NB4 (cell line): ENCODE measurements around the gene FMO3.

Source experiments
- DNase-seq: peaks from one replicate; pipeline ENCODE4 v3.0.0; 2010; ENCODE audit warnings: low read depth
- H3K4me3 ChIP-seq: one replicate; pipeline ENCODE4 v1.5.1; 2011; ENCODE audit warnings: mild to moderate bottlenecking, low read depth, low read length, moderate library complexity
- CTCF ChIP-seq: IDR thresholded peaks from one replicate; pipeline ENCODE4 v1.5.1; 2012; ENCODE audit warnings: low read depth, low read length
- MYC ChIP-seq: IDR thresholded peaks from 2 replicates; pipeline ENCODE4 v1.6.1; 2011; ENCODE audit warnings: low read depth, low read length
- POLR2A ChIP-seq: IDR thresholded peaks from 2 replicates; pipeline ENCODE4 v1.6.1; 2011; ENCODE audit warnings: mild to moderate bottlenecking; ENCODE audit not compliant: insufficient read length; ENCODE audit errors: extremely low read depth
- TF ChIP-seq, protein P1 (sequence below): IDR thresholded peaks from 2 replicates; pipeline ENCODE4 v1.6.1; 2011; ENCODE audit warnings: low read depth, low read length

Gene FMO3

GRCh38 chr1:171127099-171127498 lies 36.4 kb downstream of the FMO3 start:
- DNase-seq, result no peak
- no peak overlapping the region for H3K4me3 ChIP-seq
- TF ChIP-seq, protein P1, sequence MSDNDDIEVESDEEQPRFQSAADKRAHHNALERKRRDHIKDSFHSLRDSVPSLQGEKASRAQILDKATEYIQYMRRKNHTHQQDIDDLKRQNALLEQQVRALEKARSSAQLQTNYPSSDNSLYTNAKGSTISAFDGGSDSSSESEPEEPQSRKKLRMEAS, result no peak
- TF ChIP-seq POLR2A (no peak), MYC (no peak)

- no peak for DNase-seq
- TF ChIP-seq CTCF (no peak), POLR2A (no peak), MYC (no peak)
- TF ChIP-seq, protein P1, result no peak
- no peak overlapping the region for H3K4me3 ChIP-seq
Observed at GRCh38 chr1:171127501-171127900, 36.8 kb downstream of the FMO3 start.

DNA sequence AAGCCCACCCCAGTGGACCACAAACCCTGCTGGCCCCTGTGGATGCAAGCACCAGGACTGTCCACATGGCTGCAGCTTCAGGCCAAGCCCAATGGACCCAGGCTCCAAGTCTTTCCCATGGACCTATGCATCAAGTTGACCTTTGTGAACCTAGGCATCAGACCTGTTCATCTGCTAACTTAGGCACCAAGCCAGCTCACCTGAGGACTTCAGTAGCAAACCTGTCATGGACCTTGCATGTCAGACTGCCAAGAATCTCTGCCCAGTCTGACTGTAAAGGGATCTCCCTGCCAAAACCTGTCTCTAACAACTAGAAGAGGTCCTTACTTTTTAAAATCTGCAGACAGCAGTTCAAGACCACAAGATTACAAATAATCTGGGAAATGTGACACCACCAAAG lies 37.8 kb downstream of the FMO3 start:
- no peak overlapping the region for H3K4me3 ChIP-seq
- TF ChIP-seq POLR2A, result no peak
- no peak for TF ChIP-seq MYC
- TF ChIP-seq, protein P1, result no peak
- TF ChIP-seq CTCF, result no peak
- no peak for DNase-seq

- TF ChIP-seq POLR2A (no peak), MYC (no peak), CTCF (no peak)
- TF ChIP-seq, protein P1, result no peak
- no peak for DNase-seq
- no peak overlapping the region for H3K4me3 ChIP-seq
Observed at GRCh38 chr1:171134204-171134923, 43.7 kb downstream of the FMO3 start.

GRCh38 chr1:171137580-171137979 lies 46.9 kb downstream of the FMO3 start:
- peak; percentile 5 for DNase-seq
- H3K4me3 ChIP-seq, result no peak overlapping the region
- TF ChIP-seq, protein P1, result no peak
- no peak for TF ChIP-seq POLR2A
- TF ChIP-seq MYC, result no peak

- no peak for DNase-seq
- TF ChIP-seq MYC, result no peak
- TF ChIP-seq POLR2A, result no peak
- TF ChIP-seq, protein P1, result no peak
- no peak for TF ChIP-seq CTCF
- H3K4me3 ChIP-seq, result no peak overlapping the region
Observed at GRCh38 chr1:171138980-171139379, 48.3 kb downstream of the FMO3 start.
